HFF-Myc (cell line): ENCODE measurements around the gene KAZALD1.

Experiments
- DNase-seq: peaks from one replicate; pipeline ENCODE4 v3.0.0-alpha.2; 2011; ENCODE audit warnings: low read depth; ENCODE audit errors: extremely low read depth
- H3K4me3 ChIP-seq: replicated peaks from 2 replicates; pipeline ENCODE4 v1.5.1; 2011; ENCODE audit warnings: low read depth, mild to moderate bottlenecking, control low read depth, low read length
- TF ChIP-seq, protein P1 (sequence below): IDR thresholded peaks from 2 replicates; pipeline ENCODE4 v1.5.1; 2012; ENCODE audit warnings: mild to moderate bottlenecking, low read depth, low read length, control low read depth; ENCODE audit errors: missing control alignments

Gene KAZALD1, protein sequence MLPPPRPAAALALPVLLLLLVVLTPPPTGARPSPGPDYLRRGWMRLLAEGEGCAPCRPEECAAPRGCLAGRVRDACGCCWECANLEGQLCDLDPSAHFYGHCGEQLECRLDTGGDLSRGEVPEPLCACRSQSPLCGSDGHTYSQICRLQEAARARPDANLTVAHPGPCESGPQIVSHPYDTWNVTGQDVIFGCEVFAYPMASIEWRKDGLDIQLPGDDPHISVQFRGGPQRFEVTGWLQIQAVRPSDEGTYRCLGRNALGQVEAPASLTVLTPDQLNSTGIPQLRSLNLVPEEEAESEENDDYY

DNA sequence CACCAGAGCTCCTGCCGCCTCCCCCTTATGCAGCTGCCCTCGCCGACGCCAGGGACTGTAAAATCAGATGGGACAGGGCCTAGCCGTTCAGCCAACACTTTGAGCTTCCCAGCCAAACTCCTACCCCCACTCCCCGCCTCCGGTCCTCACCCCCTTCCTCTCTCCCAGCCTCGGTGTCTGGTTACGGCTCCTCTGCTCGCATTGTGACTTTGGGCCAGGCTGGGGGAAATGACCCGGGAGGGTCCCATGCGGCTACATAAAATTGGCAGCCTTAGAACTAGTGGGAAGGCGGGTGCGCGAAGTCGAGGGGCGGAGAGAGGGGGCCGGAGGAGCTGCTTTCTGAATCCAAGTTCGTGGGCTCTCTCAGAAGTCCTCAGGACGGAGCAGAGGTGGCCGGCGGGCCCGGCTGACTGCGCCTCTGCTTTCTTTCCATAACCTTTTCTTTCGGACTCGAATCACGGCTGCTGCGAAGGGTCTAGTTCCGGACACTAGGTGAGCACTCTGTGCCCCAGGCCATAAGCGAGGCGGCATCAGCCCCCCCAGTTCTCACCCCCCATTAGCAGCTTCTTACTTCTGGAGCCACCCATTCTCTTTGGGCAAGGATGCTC, at the start of gene KAZALD1:
Gene KAZALD1 (plus strand): TSS at position 366 of the 608 bp plus-strand sequence. CDS start 604 bp downstream, outside the sequence.
- peak within 1 kb of the TSS; percentile 82 for H3K4me3 ChIP-seq
- TF ChIP-seq, protein P1, sequence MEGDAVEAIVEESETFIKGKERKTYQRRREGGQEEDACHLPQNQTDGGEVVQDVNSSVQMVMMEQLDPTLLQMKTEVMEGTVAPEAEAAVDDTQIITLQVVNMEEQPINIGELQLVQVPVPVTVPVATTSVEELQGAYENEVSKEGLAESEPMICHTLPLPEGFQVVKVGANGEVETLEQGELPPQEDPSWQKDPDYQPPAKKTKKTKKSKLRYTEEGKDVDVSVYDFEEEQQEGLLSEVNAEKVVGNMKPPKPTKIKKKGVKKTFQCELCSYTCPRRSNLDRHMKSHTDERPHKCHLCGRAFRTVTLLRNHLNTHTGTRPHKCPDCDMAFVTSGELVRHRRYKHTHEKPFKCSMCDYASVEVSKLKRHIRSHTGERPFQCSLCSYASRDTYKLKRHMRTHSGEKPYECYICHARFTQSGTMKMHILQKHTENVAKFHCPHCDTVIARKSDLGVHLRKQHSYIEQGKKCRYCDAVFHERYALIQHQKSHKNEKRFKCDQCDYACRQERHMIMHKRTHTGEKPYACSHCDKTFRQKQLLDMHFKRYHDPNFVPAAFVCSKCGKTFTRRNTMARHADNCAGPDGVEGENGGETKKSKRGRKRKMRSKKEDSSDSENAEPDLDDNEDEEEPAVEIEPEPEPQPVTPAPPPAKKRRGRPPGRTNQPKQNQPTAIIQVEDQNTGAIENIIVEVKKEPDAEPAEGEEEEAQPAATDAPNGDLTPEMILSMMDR, result no peak
- no peak for DNase-seq

DNA sequence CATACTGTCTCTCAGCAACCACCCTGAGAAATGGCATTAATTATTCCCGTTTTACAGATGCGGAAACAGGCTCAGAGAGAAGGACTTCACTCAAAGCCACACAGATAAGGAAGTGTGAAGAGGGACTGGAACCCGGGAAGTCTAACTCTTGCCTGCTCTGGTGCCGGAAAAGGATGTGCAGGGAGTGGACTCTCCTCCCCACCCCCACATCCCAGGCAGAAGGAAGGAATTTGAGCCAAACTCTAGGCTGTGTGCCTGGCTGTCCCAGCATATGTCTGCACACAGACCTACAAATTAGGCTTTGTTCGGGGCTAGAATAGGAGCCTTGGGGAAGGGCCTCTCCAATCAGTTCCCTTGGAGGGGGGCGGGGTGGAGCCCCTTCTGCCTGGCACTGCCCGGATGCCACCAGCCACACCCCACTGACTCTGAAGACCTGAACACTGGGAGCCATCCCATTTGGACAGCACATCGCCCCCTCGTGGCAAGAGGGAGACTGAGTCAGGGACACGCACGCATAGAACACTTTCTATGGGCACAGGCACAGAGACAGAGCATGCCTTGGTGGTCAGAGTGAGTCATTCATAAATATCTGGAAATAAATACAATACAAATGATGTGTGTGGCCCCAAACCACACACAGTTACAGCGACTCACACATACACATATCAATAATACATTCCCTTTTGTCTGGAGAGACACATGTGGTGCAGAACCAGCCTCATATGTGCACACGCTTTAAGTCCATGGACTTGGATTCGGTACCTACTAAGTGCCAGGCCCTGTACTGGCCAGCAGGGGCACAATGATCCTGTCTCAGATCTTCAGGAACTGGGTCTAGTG, 49.0 kb upstream of the KAZALD1 start:
- TF ChIP-seq, protein P1, result peak; percentile 90
- peak; percentile 87 for DNase-seq
- H3K4me3 ChIP-seq, result no peak overlapping the region

DNA sequence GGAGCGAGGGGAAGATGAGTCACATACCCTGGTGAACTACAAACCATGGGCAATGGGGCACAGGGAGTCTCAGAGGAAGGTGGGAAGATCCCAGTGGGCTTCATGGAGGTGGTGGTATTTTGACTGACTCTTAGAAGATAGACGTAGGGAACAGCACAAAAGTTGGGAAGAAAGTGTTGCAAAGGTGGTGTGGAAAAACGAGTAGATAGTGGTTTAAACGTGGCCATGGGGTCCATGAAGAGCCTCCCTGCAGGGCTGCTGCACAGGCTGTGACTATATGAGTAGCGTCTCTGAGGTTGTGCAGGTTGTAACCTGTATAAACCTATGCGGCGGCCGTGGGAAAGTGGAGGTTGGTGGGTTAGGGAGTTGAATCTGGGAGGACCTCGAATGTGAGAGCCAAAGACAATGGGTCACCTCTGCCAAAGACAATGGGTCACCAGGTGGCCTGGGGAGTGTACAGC, 48.4 kb upstream of the KAZALD1 start:
- DNase-seq, result no peak

DNA sequence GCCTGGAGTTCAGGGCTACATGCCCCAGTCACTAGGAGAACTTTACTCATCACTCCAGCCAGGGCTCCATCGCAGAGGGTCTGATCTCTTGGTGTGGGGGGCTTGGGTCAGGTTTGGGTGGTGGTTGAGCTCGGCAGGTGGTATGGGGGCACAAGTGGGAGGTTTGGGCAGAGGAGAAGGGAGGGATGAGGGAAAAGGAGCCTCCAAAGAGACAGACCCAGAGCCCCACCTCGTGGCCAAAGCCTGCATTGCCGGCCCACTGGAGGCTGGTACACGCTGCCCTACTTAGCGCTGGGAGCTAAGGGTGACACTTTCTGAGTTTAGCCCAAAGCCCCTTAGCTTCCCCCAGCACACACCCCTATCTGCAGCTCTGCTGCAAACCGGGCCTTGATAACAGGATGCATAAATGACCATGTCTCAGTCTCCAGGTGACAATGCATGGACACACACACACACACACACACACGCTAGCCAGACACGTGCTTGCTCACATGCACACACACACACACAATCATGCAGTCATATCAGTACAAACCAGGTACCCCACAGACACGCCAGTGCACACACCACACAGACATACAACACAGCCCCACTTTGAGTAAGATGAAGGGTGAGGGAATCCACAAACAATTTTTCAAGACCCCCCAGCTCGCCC, 47.4 kb upstream of the KAZALD1 start:
- TF ChIP-seq, protein P1, result peak; percentile 95
- DNase-seq, result no peak
- no peak overlapping the region for H3K4me3 ChIP-seq

More for the DNA sequence above, 48.4 kb upstream of the KAZALD1 start:
- TF ChIP-seq, protein P1, result no peak
- no peak overlapping the region for H3K4me3 ChIP-seq

DNA sequence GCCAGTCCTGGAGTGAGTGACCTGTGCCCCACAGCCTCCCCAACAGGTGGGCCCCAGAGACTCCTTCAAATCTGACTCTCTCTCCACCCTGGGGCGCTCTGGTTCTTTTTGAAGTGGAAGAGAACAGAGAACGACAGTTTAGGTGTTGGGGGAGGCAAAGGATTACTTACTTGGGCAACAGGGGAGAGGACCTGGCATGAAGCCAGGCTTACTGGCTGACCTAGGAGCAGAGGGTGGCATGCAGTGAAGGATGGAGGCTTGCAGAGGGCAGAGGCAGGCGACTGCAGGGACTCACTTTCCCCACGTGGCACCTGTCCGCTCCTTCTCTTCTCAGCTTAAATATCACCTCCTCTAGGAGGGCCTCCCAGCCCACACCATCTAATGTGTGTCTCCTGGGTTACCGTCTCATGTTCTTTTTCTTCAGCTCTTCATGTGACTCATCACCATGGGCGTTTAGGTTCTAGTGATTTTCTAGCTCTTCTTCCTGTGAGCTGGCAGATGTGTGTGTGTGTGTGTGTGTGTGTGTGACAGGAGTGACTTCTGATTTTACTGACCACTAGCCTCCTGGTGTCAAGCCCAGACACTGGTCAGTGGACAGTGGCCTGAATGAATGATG, 46.7 kb upstream of the KAZALD1 start:
- no peak overlapping the region for H3K4me3 ChIP-seq
- DNase-seq, result no peak
- TF ChIP-seq, protein P1, result no peak

DNA sequence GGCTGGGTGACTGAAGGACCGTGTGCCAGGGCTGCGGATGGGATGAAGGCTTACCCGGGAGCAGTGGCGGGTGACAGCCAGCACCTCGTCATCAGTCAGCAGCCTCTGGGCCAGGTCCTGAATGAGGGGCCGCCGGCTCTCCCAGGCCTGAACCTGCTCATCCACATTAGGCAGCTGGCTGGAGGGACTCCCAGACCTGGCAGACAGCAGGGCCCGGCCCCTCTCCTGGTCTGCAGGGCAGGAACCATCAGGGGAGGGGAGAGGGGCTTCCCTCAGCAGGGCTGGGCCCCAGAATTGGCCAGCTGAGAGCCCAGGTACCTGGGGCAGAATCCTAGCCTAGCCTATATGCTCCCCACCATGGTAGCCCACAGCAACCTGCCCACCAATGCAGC, 46.2 kb upstream of the KAZALD1 start:
- DNase-seq, result no peak
- TF ChIP-seq, protein P1, result no peak
- H3K4me3 ChIP-seq, result no peak overlapping the region
